NCI-H446 treated with DMSO at 0.1 percent for 48 hours (cell line): ENCODE measurements around the gene NCEH1.
A peak's percentile ranks its signal among the peaks of the same experiment; 100 is the strongest.
"Not testable (repeated sequence)": the region's sequence is repeated elsewhere in the genome, so short reads cannot be mapped to it uniquely, and the experiment has no call there.

ENCODE experiments used
- DNase-seq: peaks from one replicate; lab custom pipeline; 2025; lab: John Stamatoyannopoulos, UW

NCEH1 gene

GRCh38 chr3:172676196-172676922 lies 34.5 kb downstream of the NCEH1 start:
- DNase-seq = no peak

GRCh38 chr3:172675441-172676193 lies 35.2 kb downstream of the NCEH1 start:
- peak; percentile 23 for DNase-seq

DNA sequence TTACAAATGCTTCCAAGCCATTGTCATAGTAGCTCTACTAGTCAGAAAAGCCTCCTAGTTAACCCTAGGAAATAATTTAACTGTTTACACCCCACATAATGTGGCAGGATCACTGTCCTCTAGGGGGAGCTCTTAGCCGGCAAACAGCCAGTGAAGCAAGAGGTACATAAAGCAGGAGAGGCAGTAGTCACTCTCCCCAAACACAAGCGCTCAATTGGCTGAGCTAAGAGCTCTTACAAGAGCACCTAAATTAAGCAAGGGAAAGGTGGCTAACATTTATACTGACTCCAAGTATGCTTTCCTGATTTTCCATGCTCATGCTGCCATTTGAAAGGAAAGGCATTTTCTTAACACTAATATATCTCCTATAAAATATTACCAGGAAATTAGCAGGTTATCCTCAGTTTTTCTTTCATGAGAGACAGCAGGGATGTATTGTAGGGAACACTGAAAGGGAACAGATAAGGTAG lies 37.6 kb downstream of the NCEH1 start:
- DNase-seq = peak; percentile 45

DNA sequence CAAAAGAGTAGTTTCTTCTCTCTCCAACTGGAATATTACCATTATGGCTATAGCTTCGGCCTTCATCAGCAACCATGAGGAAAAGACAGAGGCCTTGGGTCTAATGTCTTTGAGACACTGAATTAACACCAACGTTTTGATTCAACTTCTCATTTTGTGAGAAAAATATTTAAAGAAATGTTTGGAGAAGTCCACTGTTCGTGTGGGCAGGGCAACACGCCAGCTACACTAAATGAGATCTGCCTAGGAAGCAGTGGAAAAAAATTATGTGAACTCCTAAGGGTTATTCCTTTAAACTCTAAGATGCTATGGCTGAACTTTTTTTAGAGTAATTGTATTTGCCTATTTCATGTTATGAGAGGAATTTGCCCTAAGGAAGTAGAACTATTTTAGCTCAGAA lies 41.8 kb downstream of the NCEH1 start:
- no peak for DNase-seq

- DNase-seq = peak; percentile 59
Observed at GRCh38 chr3:172666873-172667694, 43.8 kb downstream of the NCEH1 start.

DNA sequence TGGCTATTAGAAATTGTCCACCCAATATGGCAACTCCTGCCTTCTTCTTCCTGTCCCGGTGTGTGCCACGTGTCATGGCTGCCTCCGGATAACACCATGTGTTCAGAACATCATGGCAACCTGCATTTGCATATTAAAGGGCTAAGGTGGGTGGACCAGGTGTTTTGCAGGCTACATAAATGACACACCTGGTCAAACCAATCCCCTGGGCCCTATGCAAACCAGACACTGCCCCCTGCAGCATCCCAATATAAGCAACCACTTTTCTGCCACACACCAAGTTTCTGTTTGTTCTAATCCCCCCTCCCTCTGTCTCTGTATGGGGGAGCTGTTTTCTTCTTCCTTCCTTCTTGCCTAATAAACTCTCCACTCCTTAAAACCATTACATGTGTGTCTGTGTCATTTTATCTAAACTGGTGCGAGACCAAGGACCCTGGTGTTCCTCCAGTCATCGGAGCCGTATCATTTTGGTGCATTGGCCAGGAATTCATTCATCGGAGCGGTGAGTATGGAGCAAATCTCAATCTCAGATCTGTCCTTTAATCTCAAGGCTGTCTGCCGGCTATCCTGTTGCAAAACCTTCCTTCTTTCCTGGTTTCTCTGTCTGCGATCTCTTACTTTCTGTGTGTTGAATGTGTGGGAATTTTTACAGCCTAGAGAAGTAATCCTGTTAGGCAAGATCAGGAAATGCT lies 44.5 kb downstream of the NCEH1 start:
- DNase-seq = no peak

- DNase-seq = not testable (repeated sequence)
Observed at GRCh38 chr3:172665510-172665909, 45.4 kb downstream of the NCEH1 start.

DNA sequence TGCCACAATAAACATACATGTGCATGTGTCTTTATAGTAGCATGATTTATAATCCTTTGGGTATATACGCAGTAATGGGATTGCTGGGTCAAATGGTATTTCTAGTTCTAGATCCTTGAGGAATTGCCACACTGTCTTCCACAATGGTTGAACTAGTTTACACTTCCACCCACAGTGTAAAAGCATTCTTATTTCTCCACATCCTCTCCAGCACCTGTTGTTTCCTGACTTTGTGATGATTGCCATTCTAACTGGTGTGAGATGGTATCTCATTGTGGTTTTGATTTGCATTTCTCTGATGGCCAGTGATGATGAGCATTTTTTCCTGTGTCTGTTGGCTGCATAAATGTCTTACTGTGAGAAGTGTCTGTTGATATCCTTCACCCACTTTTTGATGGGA lies 50.4 kb downstream of the NCEH1 start:
- not testable (repeated sequence) for DNase-seq

- DNase-seq = peak; percentile 61
Observed at GRCh38 chr3:172659246-172660002, 51.4 kb downstream of the NCEH1 start.

GRCh38 chr3:172658344-172659245 lies 52.3 kb downstream of the NCEH1 start:
- peak; percentile 77 for DNase-seq

- no peak for DNase-seq
Observed at GRCh38 chr3:172656602-172657001, 54.3 kb downstream of the NCEH1 start.

- DNase-seq = no peak
Observed at GRCh38 chr3:172655388-172655787, 55.5 kb downstream of the NCEH1 start.

DNA sequence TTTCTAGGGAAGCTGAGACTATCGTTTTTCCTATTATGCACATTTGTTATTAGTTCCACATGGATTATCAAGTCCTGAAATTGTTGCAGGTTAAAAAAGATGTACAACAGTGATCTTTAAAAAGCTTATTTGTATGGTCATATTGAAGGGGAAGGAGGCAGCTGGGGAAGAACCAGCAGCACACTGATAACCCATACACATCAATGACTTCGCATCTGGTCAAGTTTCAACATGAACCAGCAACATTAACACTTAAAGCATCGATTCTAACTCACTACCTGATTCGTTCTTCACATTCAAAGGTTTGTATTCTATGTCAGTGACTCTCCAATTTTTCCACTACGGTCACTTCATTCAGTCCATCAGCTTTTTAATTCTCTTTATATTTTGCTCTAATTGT lies 56.4 kb downstream of the NCEH1 start:
- no peak for DNase-seq

DNA sequence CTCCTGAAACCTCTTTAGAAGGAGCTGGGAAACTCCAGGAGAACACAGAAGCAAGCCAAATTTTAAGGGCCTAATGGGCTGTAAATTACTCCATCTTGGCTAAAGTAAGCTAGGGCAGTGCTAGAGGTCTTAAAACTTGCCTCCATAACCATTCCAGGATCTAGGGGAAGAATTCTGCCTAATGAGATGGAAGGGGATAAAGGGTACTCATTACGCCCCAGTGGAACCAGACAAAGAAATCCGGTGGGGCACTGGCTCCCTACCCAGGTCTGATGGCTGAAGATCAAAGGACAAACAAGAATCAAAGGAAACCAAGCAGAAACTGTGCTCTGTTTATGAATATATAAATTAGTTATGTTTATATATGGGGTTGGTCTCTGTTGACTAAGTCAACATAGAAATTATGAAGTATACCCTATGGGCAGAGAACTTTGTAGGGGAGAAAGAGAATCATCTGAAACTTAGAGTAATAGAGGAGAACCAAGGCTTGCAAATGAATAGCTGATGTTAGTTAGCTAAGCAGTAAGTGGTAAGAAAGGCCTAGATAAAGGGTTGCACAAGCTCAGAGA lies 57.8 kb downstream of the NCEH1 start:
- peak; percentile 98 for DNase-seq

GRCh38 chr3:172651936-172652625 lies 58.8 kb downstream of the NCEH1 start:
- no peak for DNase-seq

DNA sequence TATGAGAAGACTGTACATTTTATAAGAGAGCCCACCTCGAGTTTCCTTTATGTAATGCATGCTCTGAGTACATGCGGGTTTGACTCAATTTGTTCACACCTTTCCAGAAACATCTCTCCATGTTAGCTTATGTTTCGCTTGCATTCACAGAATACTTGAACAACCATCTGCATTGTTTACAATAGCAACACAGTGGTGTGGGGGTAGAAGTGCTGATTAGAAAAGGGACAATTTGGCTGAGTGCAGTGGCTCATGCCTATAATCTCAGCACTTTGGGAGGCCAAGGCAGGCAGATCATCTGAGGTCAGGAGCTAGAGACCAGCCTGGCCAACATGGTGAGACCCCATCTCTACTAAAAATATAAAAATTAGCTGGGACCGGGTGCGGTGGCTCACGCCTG lies 60.9 kb downstream of the NCEH1 start:
- no peak for DNase-seq

DNA sequence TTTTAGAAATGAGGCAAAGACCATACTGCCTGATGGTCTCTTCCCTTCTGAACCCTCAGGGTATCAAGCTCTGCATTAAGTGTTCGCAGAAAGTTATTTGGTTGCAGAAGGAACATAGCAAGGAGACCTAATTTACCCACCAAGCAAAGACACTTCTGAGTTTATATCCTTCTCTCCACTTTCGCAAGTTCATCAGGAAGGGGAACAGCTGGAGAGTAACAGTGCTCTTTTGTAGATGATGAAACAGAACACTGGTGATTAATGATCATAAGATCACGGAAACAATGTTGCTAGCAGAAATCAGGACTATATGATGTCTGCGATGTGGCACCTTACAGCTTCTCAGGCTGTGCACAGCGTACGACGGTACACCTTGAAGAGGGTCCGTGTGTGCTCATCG lies 62.1 kb downstream of the NCEH1 start:
- no peak for DNase-seq

DNA sequence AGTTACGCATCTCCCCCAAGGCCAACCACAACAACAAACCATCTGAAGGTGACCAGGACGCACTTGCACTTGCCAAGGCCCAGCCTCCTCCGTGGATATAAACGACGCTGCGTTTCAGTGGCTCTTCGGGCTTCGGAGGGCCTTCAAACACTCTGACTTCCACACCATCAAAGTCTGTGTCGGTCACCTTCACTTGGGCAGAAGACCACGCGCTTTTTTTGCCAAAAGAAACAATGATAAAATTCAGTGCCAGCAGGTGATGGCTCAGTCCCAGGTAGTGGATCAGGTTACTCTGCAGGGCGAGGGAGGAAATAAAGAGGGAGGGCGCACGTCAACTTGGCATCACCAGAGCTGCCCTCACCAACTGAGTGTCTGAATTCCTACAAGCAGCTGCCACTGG lies 63.0 kb downstream of the NCEH1 start:
- peak; percentile 28 for DNase-seq

GRCh38 chr3:172647080-172647479 lies 63.8 kb downstream of the NCEH1 start:
- peak; percentile 53 for DNase-seq
